NCI-H748 (cell line): ENCODE measurements around the gene SCAF4.
"Not testable (repeated sequence)": the region's sequence is repeated elsewhere in the genome, so short reads cannot be mapped to it uniquely, and the experiment has no call there.

Experiments
- DNase-seq: peaks from one replicate; lab custom pipeline; 2025; ENCODE audit not compliant: unreplicated experiment; lab: John Stamatoyannopoulos, UW

The SCAF4 gene, protein sequence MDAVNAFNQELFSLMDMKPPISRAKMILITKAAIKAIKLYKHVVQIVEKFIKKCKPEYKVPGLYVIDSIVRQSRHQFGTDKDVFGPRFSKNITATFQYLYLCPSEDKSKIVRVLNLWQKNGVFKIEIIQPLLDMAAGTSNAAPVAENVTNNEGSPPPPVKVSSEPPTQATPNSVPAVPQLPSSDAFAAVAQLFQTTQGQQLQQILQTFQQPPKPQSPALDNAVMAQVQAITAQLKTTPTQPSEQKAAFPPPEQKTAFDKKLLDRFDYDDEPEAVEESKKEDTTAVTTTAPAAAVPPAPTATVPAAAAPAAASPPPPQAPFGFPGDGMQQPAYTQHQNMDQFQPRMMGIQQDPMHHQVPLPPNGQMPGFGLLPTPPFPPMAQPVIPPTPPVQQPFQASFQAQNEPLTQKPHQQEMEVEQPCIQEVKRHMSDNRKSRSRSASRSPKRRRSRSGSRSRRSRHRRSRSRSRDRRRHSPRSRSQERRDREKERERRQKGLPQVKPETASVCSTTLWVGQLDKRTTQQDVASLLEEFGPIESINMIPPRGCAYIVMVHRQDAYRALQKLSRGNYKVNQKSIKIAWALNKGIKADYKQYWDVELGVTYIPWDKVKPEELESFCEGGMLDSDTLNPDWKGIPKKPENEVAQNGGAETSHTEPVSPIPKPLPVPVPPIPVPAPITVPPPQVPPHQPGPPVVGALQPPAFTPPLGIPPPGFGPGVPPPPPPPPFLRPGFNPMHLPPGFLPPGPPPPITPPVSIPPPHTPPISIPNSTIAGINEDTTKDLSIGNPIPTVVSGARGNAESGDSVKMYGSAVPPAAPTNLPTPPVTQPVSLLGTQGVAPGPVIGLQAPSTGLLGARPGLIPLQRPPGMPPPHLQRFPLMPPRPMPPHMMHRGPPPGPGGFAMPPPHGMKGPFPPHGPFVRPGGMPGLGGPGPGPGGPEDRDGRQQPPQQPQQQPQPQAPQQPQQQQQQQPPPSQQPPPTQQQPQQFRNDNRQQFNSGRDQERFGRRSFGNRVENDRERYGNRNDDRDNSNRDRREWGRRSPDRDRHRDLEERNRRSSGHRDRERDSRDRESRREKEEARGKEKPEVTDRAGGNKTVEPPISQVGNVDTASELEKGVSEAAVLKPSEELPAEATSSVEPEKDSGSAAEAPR

GRCh38 chr21:31731857-31732596, at the start of gene SCAF4:
Gene SCAF4, minus strand, starts transcription at chr21:31732118. Its CDS starts 426 bp downstream, at chr21:31731692.
- DNase-seq = peak; percentile 94

- DNase-seq = peak; percentile 76
Measured at GRCh38 chr21:31780944-31781343, 49.0 kb upstream of the SCAF4 start.

DNA sequence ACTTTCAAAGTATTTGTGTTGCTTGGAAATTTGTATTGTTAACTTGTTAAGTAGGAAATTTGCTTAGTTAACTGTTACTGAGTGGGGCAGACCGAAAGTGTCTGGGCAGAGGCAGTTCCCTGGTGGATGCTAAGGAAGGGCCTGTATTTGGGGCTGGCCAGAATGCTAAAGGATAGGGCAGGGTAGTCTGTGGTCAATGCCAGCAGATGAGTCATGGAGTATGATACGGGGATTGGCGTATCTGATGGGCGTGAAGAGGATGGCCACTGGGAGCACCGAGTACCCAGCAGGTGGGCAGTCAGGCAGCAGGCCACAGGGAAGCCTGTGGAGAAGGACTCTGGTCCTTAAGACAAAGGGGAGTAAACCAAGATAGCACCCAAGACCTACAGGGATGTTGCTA, 46.6 kb upstream of the SCAF4 start:
- DNase-seq = no peak

DNA sequence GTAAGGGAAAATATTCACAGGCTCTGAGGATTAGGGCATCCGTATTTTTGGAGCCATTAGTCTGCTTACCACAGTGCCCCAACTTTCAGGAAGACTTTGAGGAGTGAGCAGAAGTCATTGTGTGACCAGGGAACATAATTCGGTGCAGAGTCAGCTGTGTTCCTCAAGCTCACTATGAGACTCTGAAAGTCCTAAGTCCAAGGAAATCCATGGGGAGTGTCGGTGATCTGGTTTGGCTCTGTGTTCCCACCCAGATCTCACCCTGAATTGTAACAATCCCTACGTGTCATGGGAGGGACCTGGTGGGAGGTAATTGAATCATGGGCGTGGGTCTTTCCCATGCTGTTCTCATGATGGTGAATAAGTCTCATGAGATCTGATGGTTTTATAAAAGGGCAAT, 45.9 kb upstream of the SCAF4 start:
- DNase-seq = no peak

DNA sequence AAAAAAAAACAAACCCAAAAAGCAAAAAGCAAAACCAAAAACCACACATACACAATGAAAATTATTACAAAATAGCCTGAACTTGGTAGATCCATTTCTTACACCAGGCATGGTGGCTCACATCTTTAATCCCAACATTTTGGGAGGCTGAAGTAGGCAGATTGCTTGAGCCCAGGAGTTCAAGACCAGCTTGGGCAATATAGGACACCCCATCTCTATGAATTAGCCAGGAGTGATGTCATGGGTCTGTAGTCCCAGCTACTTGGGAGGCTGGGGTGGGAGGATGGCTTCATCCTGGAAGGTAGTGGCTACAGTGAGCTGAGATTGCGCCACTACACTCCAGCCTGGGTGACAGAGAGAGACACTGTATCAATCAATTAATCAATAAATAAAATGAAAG, 42.1 kb upstream of the SCAF4 start:
- no peak for DNase-seq

- DNase-seq = no peak
Measured at GRCh38 chr21:31772674-31773555, 41.0 kb upstream of the SCAF4 start.

DNA sequence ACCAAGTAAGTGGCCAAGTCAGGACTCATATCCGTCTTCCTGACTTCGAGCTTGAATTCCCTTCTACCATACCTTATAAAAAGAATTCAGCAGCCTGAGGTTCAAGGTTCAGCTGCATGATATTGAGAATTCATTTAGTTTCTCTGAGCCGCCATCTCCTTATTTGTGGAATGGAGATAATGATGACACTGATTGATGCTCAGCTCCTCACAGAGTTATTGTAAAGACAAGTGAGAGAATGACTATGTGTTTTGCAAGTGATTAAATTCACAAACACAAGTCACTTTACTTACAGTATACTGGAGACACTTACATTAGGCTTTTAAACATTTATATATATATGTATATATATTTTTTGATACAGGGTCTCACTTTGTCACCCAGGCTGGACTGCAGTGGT, 39.8 kb upstream of the SCAF4 start:
- no peak for DNase-seq

- no peak for DNase-seq
Measured at GRCh38 chr21:31768710-31769109, 36.8 kb upstream of the SCAF4 start.

- no peak for DNase-seq
Measured at GRCh38 chr21:31766899-31767298, 35.0 kb upstream of the SCAF4 start.

DNA sequence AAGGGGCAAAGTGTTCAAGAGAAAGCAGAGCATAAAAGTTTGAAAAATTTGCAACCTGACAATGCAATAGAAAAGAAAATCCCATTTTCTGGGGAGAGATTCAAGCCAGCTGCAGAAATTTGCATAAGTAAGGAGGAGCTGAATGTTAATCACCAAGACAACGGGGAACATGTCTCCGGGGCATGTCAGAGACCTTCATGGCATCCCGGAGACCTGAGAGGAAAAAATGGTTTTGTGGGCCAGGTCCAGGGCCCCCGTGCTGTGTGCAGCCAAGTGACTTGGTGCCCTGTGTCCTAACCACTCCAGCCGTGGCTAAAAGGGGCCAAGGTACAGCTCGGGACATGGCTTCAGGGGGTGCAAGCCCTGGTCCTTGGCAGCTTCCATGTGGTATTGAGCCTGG, 33.9 kb upstream of the SCAF4 start:
- DNase-seq = not testable (repeated sequence)

- no peak for DNase-seq
Measured at GRCh38 chr21:31760931-31761330, 29.0 kb upstream of the SCAF4 start.

GRCh38 chr21:31756787-31757186, 24.9 kb upstream of the SCAF4 start:
- no peak for DNase-seq

DNA sequence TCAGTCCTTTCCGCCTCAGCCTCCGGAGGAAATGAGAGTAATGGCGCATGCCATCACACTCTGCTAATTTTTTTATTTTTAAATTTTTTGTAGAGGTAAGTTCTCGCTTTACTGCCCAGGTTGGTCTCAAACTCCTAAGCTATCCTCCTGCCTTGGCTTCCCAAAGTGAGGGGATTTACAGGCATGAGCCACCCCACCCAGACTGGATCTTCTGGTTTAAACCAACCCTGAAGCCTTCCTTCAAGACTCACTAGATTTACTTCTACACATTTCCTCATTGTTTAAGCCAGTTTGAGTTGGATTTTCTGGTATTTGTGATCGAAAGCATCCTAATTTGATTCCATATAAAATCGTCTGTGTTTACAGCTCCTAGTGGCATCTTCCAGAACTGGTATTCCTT, 23.1 kb upstream of the SCAF4 start:
- DNase-seq = no peak

GRCh38 chr21:31754708-31754960, 22.7 kb upstream of the SCAF4 start:
- DNase-seq = no peak

DNA sequence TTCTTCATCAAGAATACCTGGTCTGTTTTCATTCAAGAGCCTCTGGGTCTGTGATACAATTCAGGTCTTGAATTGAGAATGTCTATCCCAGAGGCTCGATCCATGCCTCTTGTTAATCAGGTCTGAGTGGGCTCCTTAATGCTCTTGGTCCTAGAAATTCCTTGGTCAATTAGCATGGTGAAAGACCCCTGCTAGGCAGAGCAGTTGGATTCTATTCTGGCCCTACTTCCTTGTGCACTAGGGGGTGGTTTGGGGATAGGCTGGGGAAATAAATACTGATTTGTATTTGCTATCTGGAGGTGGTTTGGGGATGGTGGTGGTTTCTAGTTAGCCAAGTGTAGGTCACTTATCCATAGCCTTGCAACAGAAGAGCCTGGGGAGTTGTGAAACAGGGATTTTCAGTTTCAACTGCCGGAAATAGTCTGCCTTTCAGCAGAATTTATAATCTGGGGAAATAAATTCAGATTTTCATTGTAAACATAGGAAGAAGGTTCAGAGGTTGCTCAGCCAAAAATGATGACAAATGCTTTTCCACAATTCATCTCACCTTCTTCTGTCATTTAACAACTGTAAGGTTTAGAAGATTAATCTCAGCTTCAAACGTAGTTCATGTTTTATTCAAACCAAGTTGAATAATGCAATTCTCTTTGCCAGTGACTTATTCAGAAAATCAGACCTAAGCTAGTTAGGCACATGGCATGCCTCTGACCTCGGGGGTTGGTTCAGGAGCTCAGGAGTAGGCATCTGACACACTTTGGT, 22.2 kb upstream of the SCAF4 start:
- no peak for DNase-seq

GRCh38 chr21:31752967-31753366, 21.0 kb upstream of the SCAF4 start:
- DNase-seq = no peak

DNA sequence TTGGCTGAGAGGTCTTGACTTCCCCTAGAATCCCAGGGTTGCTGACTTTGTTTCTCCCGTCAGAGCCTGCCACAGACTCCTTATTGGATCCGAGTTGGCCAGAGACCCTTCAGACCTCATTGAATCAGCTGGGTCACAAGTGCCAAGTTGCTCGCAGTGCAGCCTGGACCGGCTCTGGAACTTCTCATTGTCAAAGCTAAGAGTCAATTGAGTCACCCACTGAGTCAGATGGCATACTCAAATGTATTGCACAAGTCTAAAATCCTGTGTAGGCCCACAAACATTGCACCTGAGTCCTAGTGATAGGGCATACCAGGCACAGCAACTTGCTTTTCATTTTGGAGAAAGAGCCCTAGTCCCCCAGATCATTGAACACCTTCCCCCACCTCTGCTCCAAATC, 20.4 kb upstream of the SCAF4 start:
- DNase-seq = no peak

DNA sequence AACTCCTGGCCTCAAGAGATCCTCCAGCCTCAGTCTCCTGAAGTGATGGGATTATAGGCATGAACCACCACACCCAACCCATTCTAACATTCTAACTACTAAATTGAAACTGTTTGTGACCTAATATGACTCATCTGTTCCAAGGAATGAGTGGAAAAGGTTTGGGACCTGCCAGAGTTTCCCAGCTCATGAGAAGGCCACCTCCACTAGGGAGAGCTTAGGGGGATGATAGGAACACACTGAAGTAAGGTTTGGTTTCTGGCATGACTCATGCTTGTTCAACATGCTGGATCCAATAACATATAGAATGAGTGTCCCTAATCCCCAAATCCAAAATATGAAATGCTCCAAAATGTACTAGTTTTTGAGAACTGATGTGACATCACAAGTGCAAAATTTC, 18.9 kb upstream of the SCAF4 start:
- no peak for DNase-seq

GRCh38 chr21:31744182-31744800, 12.4 kb upstream of the SCAF4 start:
- no peak for DNase-seq
